ENCODE data around the gene ADGRE2.
"Not testable (repeated sequence)": the region's sequence is repeated elsewhere in the genome, so short reads cannot be mapped to it uniquely, and the experiment has no call there.

The ADGRE2 gene

GRCh38 chr19:14778110-14778845, at the start of gene ADGRE2:
Gene ADGRE2, minus strand, starts transcription at chr19:14778560. Its CDS starts 1,804 bp downstream, at chr19:14776756.
- TF ChIP-seq CTCF (IDR thresholded peaks at IDR 0.05): not testable (repeated sequence)

- no peak for TF ChIP-seq CTCF (IDR thresholded peaks at IDR 0.05)
These were observed 47.6 kb upstream of the ADGRE2 start for GRCh38 chr19:14826006-14826405.

GRCh38 chr19:14821937-14822336, 43.6 kb upstream of the ADGRE2 start:
- no peak for TF ChIP-seq CTCF (IDR thresholded peaks at IDR 0.05)

GRCh38 chr19:14818588-14818987, 40.2 kb upstream of the ADGRE2 start:
- TF ChIP-seq CTCF (IDR thresholded peaks at IDR 0.05): no peak

- TF ChIP-seq CTCF (IDR thresholded peaks at IDR 0.05): no peak
These were observed 38.7 kb upstream of the ADGRE2 start for GRCh38 chr19:14817052-14817451.

- TF ChIP-seq CTCF (IDR thresholded peaks at IDR 0.05): no peak
These were observed 36.8 kb upstream of the ADGRE2 start for GRCh38 chr19:14814982-14815652.

- TF ChIP-seq CTCF (IDR thresholded peaks at IDR 0.05): no peak
These were observed 31.1 kb upstream of the ADGRE2 start for GRCh38 chr19:14809272-14810057.
